ENCODE results near the gene PRKCQ.

DNA sequence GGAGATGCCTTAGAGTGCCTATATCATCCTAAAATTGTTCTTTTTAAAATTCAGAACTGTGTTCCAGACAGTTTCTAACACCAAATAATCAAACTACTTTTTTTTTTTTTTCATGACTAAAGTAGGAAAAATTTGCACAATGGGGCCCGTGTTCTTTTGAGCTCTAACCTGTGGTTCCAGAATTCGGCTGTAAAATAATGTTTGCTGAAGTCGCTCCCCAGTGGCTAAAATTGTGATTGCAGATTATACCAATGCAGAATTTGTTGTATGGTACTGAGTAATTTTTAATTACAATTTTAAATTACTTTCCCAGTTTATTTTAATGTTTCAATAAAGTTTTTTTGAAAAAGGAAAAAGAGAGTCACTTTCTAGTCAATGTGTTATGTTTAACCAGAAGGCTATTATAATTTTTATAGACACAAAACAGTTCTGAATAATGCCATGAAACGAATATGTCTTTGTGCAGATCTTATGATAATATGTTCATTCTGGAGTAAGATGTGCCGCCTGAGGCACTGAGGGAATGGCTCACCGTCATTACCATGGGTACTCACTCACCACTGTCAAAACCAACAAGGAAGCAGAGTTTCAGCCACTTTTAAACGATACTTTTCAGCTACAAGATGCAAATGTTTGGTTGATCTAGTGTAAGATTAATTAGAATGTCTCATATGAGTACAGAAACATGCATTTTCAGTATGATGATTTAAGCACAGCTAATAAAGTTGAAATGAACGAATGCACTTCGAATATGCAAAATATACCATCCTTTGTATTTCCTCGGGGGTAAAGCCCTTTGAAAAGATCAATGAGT is 173.6 kb downstream of the PRKCQ start:
- TF ChIP-seq, protein P1, sequence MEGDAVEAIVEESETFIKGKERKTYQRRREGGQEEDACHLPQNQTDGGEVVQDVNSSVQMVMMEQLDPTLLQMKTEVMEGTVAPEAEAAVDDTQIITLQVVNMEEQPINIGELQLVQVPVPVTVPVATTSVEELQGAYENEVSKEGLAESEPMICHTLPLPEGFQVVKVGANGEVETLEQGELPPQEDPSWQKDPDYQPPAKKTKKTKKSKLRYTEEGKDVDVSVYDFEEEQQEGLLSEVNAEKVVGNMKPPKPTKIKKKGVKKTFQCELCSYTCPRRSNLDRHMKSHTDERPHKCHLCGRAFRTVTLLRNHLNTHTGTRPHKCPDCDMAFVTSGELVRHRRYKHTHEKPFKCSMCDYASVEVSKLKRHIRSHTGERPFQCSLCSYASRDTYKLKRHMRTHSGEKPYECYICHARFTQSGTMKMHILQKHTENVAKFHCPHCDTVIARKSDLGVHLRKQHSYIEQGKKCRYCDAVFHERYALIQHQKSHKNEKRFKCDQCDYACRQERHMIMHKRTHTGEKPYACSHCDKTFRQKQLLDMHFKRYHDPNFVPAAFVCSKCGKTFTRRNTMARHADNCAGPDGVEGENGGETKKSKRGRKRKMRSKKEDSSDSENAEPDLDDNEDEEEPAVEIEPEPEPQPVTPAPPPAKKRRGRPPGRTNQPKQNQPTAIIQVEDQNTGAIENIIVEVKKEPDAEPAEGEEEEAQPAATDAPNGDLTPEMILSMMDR (conservative IDR thresholded peaks at IDR 0.05) = peak; percentile 61
- TF ChIP-seq EZH2 (IDR thresholded peaks at IDR 0.05; ENCODE audit: low read depth) = no peak
